Measurements from ENCODE around the gene SLC24A3. TPM values are rescaled to one million over a fixed set of nuclear protein-coding genes. Genes with fewer than 3 reads are reported as not detected.
A peak's percentile ranks its signal among the peaks of the same experiment; 100 is the strongest.
"Not testable (repeated sequence)": the region's sequence is repeated elsewhere in the genome, so short reads cannot be mapped to it uniquely, and the experiment has no call there.

The SLC24A3 gene
- total RNA-seq, 1 experiment from 2014 or later = not detected

DNA sequence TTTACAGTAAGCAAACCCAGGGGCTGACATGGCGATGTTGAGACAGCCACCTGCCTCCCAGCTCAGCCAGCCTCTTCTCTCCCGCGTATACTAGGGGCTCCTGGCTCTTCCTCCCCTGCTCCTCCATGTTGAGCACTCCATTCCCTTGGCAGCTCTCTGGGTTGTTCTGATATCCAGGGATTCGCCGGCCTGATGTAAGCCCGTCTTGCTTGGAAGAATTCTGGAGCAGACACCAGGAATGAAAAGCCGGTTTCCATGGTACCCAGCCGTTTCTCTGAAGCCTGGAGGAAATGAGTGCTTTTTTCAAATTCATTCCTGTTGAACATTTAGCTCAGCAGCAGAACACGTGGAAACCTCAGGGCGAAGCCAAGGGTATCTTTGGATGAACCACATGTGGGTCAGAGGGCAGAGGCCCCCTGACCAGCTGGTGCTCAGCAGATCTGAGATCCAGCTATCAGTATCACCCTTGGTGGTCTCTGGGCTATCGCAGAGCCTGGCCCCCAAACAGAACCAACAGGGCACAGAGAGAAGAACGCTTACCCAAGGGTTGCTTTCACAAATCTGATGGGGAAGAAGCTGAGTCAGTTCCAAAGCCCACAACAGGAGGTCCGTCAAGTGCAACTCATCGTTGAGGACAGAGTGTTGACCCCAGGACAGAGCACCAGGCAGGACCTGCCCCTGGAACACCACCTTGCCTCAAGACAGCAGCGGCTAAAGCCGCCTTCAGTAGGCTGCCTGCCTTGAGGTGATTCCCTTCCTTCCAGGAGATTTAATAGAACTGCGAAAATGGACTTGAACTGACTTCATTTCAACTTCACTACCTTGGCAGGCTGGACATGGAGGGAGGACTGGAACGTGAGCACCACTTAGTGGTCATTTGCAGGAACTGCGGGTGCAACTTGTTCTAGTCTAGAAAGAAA lies 449.5 kb downstream of the SLC24A3 start:
- in situ Hi-C loops (cut with HindIII; ENCODE audit: low pct_unique_long_range_greater_than_20kb, low sequenced_read_pairs) = no loop called here
- peak; percentile 74 for DNase-seq (ENCODE audit: low read depth, low spot score)

DNA sequence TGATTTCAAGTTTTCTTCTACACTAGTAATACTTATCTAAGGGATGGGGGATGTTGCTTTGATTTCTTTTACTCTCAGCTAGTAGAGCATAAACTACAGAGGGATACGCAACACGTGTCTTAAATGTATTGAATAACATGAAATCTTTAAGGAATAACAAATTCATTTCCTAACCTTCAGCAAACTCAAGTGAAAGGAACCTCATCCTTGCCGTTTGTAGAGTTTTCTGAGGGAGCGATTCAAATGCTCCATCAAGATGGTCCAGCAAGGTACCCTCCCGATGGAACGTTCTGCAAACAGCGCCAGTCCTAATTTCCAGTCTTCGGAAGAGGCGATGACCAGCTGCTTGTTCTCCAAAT lies 450.2 kb downstream of the SLC24A3 start:
- DNase-seq (ENCODE audit: low read depth, low spot score) = no peak
- in situ Hi-C loops (cut with HindIII; ENCODE audit: low pct_unique_long_range_greater_than_20kb, low sequenced_read_pairs) = no loop called here

DNA sequence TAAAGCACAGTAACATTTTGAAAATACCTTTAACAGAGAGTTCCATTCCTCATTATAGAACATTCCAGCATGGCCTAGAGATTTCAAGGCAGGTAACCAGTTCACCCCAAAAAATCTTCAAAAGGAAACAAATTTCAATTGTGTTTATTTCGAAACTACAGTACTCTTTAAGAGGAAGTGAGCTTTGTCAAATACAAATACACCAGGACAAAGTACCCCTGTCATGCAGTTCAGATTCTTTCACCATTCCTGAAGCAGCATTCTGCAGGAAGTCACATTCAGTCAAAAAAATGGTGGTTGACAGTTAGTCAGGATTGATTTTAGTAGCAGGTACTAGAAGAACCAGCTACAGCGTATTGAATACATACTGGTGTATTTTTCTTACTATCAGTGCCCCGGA lies 456.0 kb downstream of the SLC24A3 start:
- in situ Hi-C loops (cut with HindIII; ENCODE audit: low pct_unique_long_range_greater_than_20kb, low sequenced_read_pairs) = no loop called here
- no peak for DNase-seq (ENCODE audit: low read depth, low spot score)

DNA sequence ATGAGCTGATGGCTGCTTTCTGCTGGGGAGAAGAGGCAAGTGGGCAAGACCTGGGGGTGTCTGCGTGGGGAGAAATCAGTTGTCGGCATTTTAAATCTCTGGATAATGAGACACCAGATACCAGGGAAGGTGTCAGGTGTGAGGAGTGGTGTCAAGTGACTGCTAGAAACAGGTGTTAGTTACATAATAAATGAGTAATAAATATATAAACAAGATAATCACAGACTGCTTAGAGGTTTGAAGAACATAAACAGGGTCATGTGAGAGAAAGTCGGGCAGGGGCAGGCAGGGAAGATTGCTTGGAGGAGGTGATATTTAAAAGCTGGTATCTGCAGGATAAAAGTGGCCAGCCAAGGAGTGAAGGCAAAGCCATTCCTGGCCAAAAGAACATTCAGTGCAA lies 458.4 kb downstream of the SLC24A3 start:
- DNase-seq (ENCODE audit: low read depth, low spot score) = no peak
- in situ Hi-C loops (cut with HindIII; ENCODE audit: low pct_unique_long_range_greater_than_20kb, low sequenced_read_pairs) = no loop called here

DNA sequence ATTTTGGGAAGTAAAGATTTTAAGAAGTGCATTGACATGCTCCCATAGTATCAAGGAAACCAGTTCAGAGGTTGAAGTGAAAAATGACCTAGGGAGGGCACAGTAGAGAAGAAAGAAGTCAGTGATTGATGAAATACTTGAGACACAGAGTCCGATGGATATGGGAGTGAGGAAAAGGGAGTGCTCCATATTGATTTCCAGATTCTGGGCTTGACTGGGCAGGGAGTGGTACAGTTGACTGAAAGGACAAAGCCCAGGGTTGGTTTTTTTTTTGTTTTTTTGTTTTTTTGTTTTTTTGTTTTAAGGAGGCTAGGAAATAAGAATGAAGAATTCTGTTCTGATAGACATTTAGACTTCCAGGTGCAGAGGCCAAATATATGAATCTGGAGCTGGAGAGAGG lies 458.9 kb downstream of the SLC24A3 start:
- in situ Hi-C loops (cut with HindIII; ENCODE audit: low pct_unique_long_range_greater_than_20kb, low sequenced_read_pairs) = no loop called here
- DNase-seq (ENCODE audit: low read depth, low spot score) = no peak

DNA sequence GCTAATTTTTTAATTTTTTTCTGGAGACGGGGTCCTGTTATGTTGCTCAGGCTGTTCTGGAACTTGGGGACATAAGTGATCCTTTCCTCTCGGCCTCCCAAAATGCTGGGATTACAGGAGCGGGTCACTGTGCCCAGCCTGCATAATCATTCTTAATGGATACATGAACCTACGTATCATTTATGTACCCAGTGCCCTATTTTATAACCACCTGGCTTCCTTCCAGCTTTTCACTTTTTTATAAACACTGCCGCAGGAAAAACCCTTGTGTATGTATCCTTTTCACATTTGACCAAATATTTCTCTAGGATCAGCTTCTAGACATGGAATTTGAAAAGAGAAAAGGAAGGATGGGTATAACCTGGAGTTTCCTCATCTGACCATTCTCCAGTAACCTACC lies 460.1 kb downstream of the SLC24A3 start:
- no peak for DNase-seq (ENCODE audit: low read depth, low spot score)
- in situ Hi-C loops (cut with HindIII; ENCODE audit: low pct_unique_long_range_greater_than_20kb, low sequenced_read_pairs) = no loop called here

DNA sequence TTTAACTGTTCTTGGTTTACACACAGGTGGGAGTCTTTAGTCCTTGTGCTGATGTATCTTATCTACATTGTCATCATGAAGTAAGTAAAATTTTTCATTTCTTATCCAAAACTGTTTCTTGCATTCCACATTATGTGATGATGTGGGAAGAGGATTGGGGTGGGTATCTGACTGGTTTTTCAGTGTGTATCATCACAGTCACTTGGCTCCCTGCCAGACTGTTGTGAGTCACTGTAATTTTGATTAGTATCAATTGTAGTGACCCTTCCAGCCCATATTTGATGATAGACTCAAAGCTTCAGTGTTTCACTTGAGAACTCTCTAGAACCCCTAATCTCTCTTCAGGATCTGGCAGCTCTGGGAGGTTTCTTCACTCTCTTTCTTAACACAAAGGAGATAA lies 461.1 kb downstream of the SLC24A3 start:
- in situ Hi-C loops (cut with HindIII; ENCODE audit: low pct_unique_long_range_greater_than_20kb, low sequenced_read_pairs) = no loop called here
- DNase-seq (ENCODE audit: low read depth, low spot score) = no peak

DNA sequence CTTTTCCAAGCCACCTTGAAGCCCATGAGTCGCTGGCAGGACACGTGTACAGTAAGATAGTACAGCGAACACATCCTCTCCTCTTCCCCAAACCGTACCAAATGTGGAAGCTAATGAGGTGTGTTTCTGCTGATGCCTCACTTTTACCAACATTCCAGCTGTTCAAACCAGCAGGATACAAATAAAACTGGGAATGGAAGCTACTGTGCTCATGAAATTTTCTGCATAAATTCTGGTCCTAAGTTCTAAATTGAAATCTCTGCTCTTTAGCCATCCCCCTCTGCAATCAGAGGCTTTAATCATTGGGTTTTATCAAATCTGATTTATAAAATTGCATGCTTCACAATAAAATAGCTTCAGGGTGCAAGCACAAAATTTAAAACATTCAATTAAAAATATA lies 463.8 kb downstream of the SLC24A3 start:
- in situ Hi-C loops (cut with HindIII; ENCODE audit: low pct_unique_long_range_greater_than_20kb, low sequenced_read_pairs) = no loop called here
- DNase-seq (ENCODE audit: low read depth, low spot score) = no peak

DNA sequence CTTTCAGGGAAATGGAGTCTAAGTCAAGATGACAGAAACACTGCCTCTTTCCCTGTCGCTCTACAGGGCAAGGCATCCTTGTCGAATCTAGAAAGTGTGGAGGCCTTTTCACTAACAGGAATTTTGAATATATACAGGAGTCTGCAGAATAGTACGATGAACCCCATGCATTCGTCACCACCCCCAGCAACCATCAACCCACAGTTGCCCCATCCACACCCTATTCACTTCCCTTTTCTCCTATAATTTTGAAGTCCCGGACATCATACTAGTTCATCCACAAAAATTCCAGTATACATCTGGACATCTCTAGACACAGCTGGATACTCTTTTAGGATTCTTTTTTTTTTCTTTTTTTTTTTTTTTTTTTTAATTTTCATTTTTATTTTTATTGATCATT lies 464.9 kb downstream of the SLC24A3 start:
- in situ Hi-C loops (cut with HindIII; ENCODE audit: low pct_unique_long_range_greater_than_20kb, low sequenced_read_pairs) = no loop called here
- no peak for DNase-seq (ENCODE audit: low read depth, low spot score)

DNA sequence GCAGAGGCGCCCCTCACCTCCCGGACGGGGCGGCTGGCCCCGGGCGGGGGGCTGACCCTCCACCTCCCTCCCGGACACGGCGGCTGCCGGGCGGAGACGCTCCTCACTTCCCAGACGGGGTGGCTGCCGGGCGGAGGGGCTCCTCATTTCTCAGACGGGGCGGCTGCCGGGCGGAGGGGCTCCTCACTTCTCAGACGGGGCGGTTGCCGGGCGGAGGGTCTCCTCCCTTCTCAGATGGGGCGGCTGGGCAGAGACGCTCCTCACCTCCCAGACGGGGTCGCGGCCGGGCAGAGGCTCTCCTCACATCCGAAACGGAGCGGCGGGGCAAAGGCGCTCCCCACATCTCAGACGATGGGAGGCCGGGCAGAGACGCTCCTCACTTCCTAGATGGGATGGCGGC lies 466.1 kb downstream of the SLC24A3 start:
- in situ Hi-C loops (cut with HindIII; ENCODE audit: low pct_unique_long_range_greater_than_20kb, low sequenced_read_pairs); DNase-seq (ENCODE audit: low read depth, low spot score): not testable (repeated sequence)

DNA sequence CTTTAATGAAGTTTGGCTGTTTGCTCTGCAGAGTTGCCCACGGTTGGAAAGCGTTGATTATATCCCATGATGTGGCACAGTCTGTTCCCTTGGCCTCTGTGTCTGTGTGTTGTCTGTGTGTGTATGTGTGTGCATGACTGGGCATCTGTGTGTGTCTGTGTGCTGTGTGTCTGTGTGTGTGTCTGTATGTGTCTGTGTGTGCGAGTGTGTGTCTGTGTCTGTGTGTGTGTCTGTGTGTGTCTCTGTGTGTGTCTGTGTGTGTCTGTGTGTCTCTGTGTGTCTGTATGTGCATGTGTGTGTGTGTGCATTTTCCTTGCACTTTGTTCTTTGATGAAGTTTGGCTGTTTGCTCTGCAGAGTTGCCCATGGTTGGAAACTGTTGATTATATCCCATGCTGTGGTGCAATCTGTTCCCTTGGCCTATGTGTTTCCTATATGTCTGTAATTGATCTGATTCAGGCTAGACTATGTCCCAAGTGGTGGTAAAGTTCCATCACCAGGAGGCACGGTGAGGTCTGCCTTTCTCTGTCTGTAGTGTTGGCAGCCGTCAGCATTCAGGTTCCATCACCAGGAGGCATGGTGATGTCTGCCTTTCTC lies 467.6 kb downstream of the SLC24A3 start:
- DNase-seq (ENCODE audit: low read depth, low spot score) = no peak
- in situ Hi-C loops (cut with HindIII; ENCODE audit: low pct_unique_long_range_greater_than_20kb, low sequenced_read_pairs) = no loop called here

DNA sequence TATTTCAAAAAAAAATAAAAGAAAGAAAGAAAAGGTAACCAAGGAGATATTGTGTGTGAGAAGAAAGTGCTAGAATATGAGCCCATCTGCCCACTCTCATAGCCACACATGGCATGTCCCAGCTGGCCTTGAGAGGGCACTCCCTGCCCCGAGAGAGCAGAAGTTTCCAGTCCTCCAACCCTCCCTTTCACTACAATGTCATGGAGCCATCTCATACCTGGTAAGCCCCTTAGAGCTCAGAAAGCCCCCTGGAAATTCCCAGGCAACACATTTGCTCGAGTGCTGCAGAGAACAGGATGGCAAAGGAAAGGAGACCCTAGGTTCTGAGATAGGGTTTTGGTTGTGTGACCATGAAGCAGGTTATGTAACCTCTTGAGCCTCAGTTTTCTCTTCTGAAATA lies 469.8 kb downstream of the SLC24A3 start:
- no peak for DNase-seq (ENCODE audit: low read depth, low spot score)
- in situ Hi-C loops (cut with HindIII; ENCODE audit: low pct_unique_long_range_greater_than_20kb, low sequenced_read_pairs) = no loop called here

DNA sequence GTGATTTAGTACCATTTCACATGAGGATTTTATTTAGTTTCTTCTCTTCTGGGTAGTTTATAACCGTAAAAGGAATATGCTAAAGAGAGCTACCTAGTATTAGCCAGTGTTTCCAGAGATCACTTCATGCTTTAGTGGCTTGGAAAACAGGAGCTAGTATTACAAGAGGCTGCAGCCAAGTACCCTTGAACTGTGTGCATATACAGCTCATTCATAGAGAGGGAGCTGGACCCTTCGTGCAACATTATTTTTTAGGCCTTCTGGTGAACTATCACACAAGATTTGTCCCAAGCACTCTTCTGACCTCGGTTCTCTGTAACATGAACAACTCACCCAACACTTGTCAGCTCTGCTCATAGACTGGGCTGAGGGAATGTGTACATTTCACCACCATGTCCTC lies 470.7 kb downstream of the SLC24A3 start:
- in situ Hi-C loops (cut with HindIII; ENCODE audit: low pct_unique_long_range_greater_than_20kb, low sequenced_read_pairs) = no loop called here
- no peak for DNase-seq (ENCODE audit: low read depth, low spot score)

DNA sequence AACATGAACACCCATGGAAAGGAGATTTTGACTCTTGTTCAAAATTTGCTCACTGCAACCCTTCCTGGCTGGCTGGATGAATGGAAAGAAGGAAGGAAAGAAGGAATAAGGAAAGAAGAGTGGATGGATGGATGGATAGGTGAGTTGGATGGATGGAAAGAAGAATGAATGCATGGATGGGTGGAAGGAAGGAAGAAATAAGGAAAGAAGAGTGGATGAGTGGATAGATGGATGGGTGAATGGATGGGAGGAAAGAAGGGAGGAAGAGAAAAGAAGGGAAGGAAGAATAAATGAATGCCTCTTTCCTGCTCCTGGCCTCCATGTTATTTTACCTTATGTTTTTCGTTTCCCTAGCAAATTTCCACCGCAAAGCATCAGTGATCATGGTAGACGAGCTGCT lies 471.4 kb downstream of the SLC24A3 start:
- no peak for DNase-seq (ENCODE audit: low read depth, low spot score)

DNA sequence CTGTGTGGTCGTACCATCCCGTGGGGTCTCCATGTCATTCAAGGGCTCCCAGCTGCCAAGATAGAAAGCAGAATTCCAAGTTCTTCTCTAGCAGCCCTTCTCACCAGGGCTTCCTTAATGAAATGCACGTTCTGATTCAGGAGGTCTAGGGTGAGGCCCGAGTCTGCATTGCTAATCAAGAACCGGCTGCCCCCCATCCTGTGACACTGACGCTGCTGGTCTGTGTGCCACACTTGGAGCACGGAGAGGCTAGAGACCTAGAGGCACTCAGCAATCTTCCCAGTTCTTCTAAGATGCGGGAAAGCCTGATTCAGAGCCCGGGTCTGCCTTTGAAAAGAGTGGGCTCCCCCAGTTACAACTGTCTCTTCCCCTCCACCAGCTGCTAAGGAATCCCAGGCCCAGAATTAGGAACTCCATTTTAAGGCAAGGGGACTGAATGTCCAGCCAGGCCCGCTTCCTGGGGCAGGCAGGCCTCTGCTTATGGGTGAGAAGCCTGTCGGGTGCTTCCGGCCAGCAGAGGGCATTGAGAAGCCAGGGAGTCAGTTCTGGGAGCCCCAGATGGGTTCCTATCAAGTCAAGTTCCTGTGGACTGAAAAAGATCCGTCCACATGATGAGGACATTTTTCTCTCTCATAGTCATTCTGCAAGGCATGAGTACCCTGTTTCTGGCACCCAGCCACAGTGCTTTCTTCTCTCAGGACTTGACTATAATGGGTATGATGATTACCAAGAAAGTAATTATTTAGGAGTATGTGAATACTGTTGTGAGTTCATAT lies 475.8 kb downstream of the SLC24A3 start:
- in situ Hi-C loops (cut with HindIII; ENCODE audit: low pct_unique_long_range_greater_than_20kb, low sequenced_read_pairs) = no loop called here

More for the DNA sequence above, 471.4 kb downstream of the SLC24A3 start:
- in situ Hi-C loops (cut with HindIII; ENCODE audit: low pct_unique_long_range_greater_than_20kb, low sequenced_read_pairs) = no loop called here

DNA sequence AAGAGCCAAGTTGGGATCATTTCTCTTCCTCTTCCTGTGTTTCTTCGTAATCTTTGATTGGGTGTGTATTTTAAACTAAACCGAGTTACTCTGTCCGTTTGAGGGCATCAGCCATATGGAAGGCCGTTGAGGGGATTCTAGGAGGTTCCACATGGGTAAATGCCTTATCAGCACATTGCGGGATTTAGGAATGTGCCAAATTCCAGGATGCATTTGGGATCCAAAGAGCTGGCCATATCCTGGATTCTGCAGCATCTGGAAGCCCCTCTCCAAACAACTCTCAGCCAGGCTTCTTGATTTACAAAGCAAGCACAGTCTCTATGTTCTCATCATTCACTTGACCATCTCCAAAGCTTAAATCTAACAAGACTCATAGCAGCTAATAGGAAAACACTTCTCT lies 478.0 kb downstream of the SLC24A3 start:
- in situ Hi-C loops (cut with HindIII; ENCODE audit: low pct_unique_long_range_greater_than_20kb, low sequenced_read_pairs) = no loop called here

More for the DNA sequence above, 475.8 kb downstream of the SLC24A3 start:
- peak; percentile 68 for DNase-seq (ENCODE audit: low read depth, low spot score)

DNA sequence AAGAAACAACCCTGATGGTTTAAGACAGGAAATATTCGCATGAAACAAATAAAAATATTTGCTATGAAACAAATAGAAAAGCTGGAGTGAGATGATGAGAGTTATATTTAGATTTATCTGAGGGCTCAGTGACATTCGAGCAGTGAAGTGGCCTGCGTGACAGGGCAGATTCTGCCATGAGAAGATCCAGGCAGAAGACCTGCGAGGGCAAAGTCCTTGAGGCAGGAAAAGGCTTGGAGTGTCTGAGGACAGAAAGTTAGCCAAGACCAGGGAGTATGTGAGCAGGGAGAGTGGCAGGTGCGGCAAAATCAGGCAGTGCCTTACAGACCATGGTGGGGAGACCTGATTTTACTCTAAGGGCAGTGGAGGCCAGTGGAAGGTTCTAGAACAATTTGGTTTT lies 478.7 kb downstream of the SLC24A3 start:
- DNase-seq (ENCODE audit: low read depth, low spot score) = no peak
- in situ Hi-C loops (cut with HindIII; ENCODE audit: low pct_unique_long_range_greater_than_20kb, low sequenced_read_pairs) = no loop called here

More for the DNA sequence above, 478.0 kb downstream of the SLC24A3 start:
- no peak for DNase-seq (ENCODE audit: low read depth, low spot score)

DNA sequence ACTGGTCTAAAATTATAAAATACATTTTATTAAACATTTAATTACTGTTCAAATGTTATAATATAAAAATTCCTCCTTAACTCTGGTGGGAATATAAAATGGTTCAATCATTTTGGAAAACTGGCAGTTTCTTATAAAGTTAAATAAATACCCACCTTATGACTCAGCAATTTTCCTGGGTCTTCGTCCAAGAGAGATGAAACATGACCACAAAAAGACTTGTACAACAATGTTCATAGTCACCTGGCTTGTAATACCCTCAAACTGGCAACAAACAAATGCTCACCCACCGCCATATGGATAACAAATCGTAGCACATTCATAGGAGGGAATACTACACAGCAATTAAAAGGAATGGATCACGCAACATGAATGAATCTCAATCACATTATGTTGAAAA lies 479.7 kb downstream of the SLC24A3 start:
- in situ Hi-C loops (cut with HindIII; ENCODE audit: low pct_unique_long_range_greater_than_20kb, low sequenced_read_pairs) = no loop called here
- no peak for DNase-seq (ENCODE audit: low read depth, low spot score)
